GM12878 (cell line): ENCODE results near the gene KHDRBS2. TPM values are rescaled to one million over a fixed set of nuclear protein-coding genes. Genes with fewer than 3 reads are reported as not detected.

Source experiments
- ATAC-seq: fragments of 200-7000 bp; cut with Tn5 transposase; 3 replicates; pipeline ENCODE4 v1.9.1; 2020; ENCODE audit warnings: mild to moderate bottlenecking, moderate library complexity
- BruUV-seq: library from RNA; stranded (reverse); fragments of 400-500 nt; replicated peaks from 2 replicates; lab custom pipeline; 2021; lab: Mats Ljungman, UMichigan
- CTCF ChIA-PET: fragments of 300-600 bp; sonication (Branson Sonifier 250); formaldehyde crosslinking; extraction: SDS; loops from one replicate; lab custom pipeline; 2021; ENCODE audit warnings: inconsistent platforms; lab: Yijun Ruan, JAX
- POLR2A ChIA-PET: fragments of 350-600 bp; formaldehyde crosslinking; extraction: SDS; loops from one replicate; lab custom pipeline; 2021; ENCODE audit warnings: inconsistent platforms; lab: Charles Lee
- RAD21 ChIA-PET: fragments of 300-600 bp; sonication (Branson Sonifier 250); formaldehyde crosslinking; loops from one replicate; lab custom pipeline; 2023; ENCODE audit warnings: antibody characterized with exemption; ENCODE audit not compliant: unreplicated experiment; lab: Charles Lee
- SMC1A ChIA-PET: fragments of 300-600 bp; sonication (Branson Sonifier 250); formaldehyde crosslinking; loops from one replicate; lab custom pipeline; 2023; ENCODE audit not compliant: unreplicated experiment, uncharacterized antibody; lab: Charles Lee
- DNase-seq: peaks from one replicate; pipeline ENCODE4 v3.0.0-alpha.2; 2011; ENCODE audit warnings: low read depth, low spot score
- FAIRE-seq: peaks from 3 replicates; lab custom pipeline; 2011; peaks lifted over from hg19 to GRCh38; lab: Jason Lieb, UNC
- H2AFZ ChIP-seq: 2 replicates; pipeline ENCODE4 v1.6.0; 2011; ENCODE audit warnings: low read depth, low read length, control low read depth; ENCODE audit not compliant: control insufficient read depth
- H3K27ac ChIP-seq: 2 replicates; pipeline ENCODE4 v1.5.1; 2011; ENCODE audit warnings: control low read depth; ENCODE audit not compliant: control insufficient read depth, insufficient read depth
- H3K27me3 ChIP-seq, 2 experiments: replicated peaks in 1 of 2; 2 replicates each; pipeline versions ENCODE4 v1.6.0 to v1.6.1; 2011; ENCODE audit warnings: low read length in 1 of 2; ENCODE audit not compliant: control insufficient read depth in 2 of 2, insufficient read depth in 2 of 2
- H3K36me3 ChIP-seq, 2 experiments: 2 replicates each; pipeline ENCODE4 v1.5.1; 2011; ENCODE audit warnings: low read length in 1 of 2; ENCODE audit not compliant: control insufficient read depth in 2 of 2, insufficient read depth in 2 of 2
- H3K4me1 ChIP-seq: 2 replicates; pipeline ENCODE4 v1.6.1; 2011; ENCODE audit warnings: mild to moderate bottlenecking, low read length, moderate library complexity, mixed read lengths; ENCODE audit not compliant: control insufficient read depth, insufficient read depth
- H3K4me2 ChIP-seq: 2 replicates; pipeline ENCODE4 v1.6.0; 2011; ENCODE audit warnings: control low read depth; ENCODE audit not compliant: control insufficient read depth, insufficient read depth
- H3K4me3 ChIP-seq: fragments of 200-600 bp; sonication (generic); 2 replicates; pipeline ENCODE4 v1.5.1; 2016
- H3K79me2 ChIP-seq: 2 replicates; pipeline ENCODE4 v1.6.0; 2011; ENCODE audit warnings: low read length; ENCODE audit not compliant: control insufficient read depth, insufficient read depth
- H3K9ac ChIP-seq: 2 replicates; pipeline ENCODE4 v1.8.0; 2011; ENCODE audit warnings: low read length, control low read depth, mixed read lengths; ENCODE audit not compliant: control insufficient read depth, insufficient read depth
- H3K9me3 ChIP-seq: replicated peaks from 3 replicates; pipeline ENCODE4 v1.5.1; 2011; ENCODE audit warnings: mild to moderate bottlenecking, low read length; ENCODE audit not compliant: control insufficient read depth, insufficient read depth
- H4K20me1 ChIP-seq: 2 replicates; pipeline ENCODE4 v1.6.0; 2011; ENCODE audit not compliant: control insufficient read depth, insufficient read depth
- ZNF24 ChIP-seq: fragments of 450-650 bp; IDR thresholded peaks from 2 replicates; pipeline ENCODE4 v1.6.1; 2017; ENCODE audit warnings: antibody characterized with exemption, mild to moderate bottlenecking
- WGBS: methylation state at CpG from one replicate; pipeline ENCODE4 v1.1.6; 2016; ENCODE audit warnings: low lambda C conversion rate; ENCODE audit not compliant: insufficient replicate concordance, insufficient coverage; ENCODE audit errors: missing lambda C conversion rate; 5-methylcytosine and 5-hydroxymethylcytosine counted together
- in situ Hi-C: fragments of 300-500 bp; cut with MboI; formaldehyde crosslinking; loops from 9 replicates; pipeline ENCODE4 v1.14.3; 2018; ENCODE audit warnings: mixed read lengths
- intact Hi-C: fragments of 100-400 bp; cut with micrococcal nuclease; formaldehyde crosslinking; loops from one replicate; pipeline ENCODE4 v1.14.2; 2022; ENCODE audit not compliant: unreplicated experiment
- polyA plus RNA-seq, 11 experiments: library from polyadenylated mRNA; depleted of rRNA in 4 of 11; unstranded in 6 of 11; stranded (reverse) in 5 of 11; fragments of >200 nt; fragmentation: Nextera tagmentation in 4 of 11; fragmentation: Illumina TruSeq in 1 of 11; extraction: Ambion mirVana in 4 of 11; extraction: Trizol in 1 of 11; gene quantifications; 1 replicate in 1 of 11; 2 replicates in 10 of 11; pipeline versions ENCODE4 v1.2.1 to v1.2.3, GENCODE V29; 2011 to 2016; ENCODE audit warnings: inconsistent platforms in 2 of 11, missing spikeins in 2 of 11, low read depth in 1 of 11
- total RNA-seq, 4 experiments: library from RNA; depleted of rRNA in 3 of 4; stranded (reverse); fragments of >200 nt in 3 of 4; fragmentation: Illumina TruSeq in 1 of 4; extraction: Trizol in 1 of 4; gene quantifications; 2 replicates each; pipeline versions ENCODE4 v1.2.1 to v1.2.3, GENCODE V29; 2013 to 2021
- TF ChIP-seq, protein P1 (sequence below): fragments of 450-650 bp; IDR thresholded peaks from 2 replicates; pipeline ENCODE4 v1.6.1; 2017; ENCODE audit warnings: mild to moderate bottlenecking, low read depth, inconsistent platforms; ENCODE audit not compliant: poor library complexity, severe bottlenecking
- TF ChIP-seq, protein P2 (sequence below): fragments of 450-650 bp; IDR thresholded peaks from 2 replicates; pipeline ENCODE4 v1.6.1; 2018; ENCODE audit warnings: borderline replicate concordance, mild to moderate bottlenecking; ENCODE audit not compliant: partially characterized antibody

Gene KHDRBS2
- total and polyA plus RNA-seq, 10 of the 15 experiments (the other 5 are each of a cell fraction or from before 2014, with no cell fraction given), result 0.11 to 0.56 TPM; not detected in 8

DNA sequence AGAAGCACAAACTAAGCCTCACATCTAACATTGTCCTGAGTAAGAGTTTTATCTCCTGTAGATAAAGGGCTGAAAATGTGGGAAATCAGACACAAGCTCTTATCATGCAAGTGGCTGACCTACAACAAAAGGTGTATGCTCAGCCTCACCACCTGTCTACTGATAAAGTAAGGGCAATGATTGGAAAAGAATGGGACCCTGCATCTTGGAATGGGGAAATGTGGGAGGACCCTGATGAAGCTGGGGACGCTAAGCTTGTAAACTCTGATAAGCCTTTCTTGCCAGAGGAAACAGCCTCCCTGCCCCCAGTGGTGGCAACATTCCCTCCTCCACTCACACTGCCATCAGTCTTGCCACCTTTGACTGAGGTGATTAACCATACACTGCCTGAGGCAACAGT lies 166.6 kb downstream of the KHDRBS2 start (continued):
- TF ChIP-seq, protein P1, sequence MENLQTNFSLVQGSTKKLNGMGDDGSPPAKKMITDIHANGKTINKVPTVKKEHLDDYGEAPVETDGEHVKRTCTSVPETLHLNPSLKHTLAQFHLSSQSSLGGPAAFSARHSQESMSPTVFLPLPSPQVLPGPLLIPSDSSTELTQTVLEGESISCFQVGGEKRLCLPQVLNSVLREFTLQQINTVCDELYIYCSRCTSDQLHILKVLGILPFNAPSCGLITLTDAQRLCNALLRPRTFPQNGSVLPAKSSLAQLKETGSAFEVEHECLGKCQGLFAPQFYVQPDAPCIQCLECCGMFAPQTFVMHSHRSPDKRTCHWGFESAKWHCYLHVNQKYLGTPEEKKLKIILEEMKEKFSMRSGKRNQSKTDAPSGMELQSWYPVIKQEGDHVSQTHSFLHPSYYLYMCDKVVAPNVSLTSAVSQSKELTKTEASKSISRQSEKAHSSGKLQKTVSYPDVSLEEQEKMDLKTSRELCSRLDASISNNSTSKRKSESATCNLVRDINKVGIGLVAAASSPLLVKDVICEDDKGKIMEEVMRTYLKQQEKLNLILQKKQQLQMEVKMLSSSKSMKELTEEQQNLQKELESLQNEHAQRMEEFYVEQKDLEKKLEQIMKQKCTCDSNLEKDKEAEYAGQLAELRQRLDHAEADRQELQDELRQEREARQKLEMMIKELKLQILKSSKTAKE, result no peak

DNA sequence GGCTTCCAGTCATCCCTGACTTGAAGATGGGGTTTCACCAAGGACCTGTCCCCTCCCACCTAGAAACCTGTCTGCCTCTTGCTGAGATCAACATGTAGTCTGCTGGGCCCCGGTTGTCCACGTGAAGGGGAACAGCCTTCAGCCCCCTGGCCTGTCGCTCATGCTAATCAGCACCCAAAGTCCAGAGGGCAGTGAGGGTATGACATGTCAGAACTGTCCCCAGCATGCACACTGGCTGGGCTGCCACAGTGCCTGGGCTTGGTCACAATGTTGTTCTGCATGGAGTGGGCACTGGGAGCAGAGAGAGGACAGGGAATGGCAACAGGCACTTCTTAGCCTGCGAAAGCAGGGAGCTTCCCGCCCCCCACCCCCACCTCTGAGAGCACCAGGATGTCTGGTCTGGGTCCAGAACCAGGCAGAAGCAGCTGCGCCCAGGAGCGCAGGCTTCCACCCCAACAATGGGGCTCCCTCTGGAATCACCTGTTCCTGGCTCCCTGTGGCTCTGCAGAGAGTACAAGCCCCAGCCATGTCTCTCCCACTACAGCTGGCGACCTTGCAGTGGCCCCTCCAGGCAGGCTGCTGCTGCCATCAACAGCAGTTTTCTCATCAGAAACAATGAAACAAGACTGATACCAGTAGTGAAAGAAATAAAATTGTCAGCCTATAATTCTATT lies 182.7 kb downstream of the KHDRBS2 start:
- POLR2A ChIA-PET, result no interaction called here
- SMC1A ChIA-PET, result no interaction called here
- H3K27ac ChIP-seq, result no peak overlapping the region
- FAIRE-seq (no peak), ATAC-seq (no peak), DNase-seq (no peak)
- CTCF ChIA-PET, result no interaction called here
- H3K27me3 ChIP-seq, result no peaks in the 10 kb centered on the region
- no peaks in the 10 kb centered on the region for H3K79me2 ChIP-seq
- in situ Hi-C loops (no loop called here), intact Hi-C loops (no loop called here)
- H3K9ac ChIP-seq, result no peak overlapping the region
- H2AFZ ChIP-seq, result no peak overlapping the region
- BruUV-seq, result no TSS peak
- no peaks in the 10 kb centered on the region for H3K4me1 ChIP-seq
- H3K4me2 ChIP-seq, result no peak overlapping the region
- H4K20me1 ChIP-seq, result no peaks in the 10 kb centered on the region
- RAD21 ChIA-PET, result no interaction called here
- TF ChIP-seq, protein P2, sequence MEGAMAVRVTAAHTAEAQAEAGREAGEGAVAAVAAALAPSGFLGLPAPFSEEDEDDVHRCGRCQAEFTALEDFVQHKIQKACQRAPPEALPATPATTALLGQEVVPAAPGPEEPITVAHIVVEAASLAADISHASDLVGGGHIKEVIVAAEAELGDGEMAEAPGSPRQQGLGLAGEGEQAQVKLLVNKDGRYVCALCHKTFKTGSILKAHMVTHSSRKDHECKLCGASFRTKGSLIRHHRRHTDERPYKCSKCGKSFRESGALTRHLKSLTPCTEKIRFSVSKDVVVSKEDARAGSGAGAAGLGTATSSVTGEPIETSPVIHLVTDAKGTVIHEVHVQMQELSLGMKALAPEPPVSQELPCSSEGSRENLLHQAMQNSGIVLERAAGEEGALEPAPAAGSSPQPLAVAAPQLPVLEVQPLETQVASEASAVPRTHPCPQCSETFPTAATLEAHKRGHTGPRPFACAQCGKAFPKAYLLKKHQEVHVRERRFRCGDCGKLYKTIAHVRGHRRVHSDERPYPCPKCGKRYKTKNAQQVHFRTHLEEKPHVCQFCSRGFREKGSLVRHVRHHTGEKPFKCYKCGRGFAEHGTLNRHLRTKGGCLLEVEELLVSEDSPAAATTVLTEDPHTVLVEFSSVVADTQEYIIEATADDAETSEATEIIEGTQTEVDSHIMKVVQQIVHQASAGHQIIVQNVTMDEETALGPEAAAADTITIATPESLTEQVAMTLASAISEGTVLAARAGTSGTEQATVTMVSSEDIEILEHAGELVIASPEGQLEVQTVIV, result no peak
- no peak for TF ChIP-seq ZNF24
- H3K9me3 ChIP-seq, result no peaks in the 10 kb centered on the region; the same call in 2 of the 3 replicates
- no peaks in the 10 kb centered on the region for H3K36me3 ChIP-seq
- 24% methylated on average over 8 of the region's 8 CpGs for WGBS
- H3K4me3 ChIP-seq, result no peak overlapping the region
